HT1080 (cell line): ENCODE data around the gene BNC2. TPM values are rescaled to one million over a fixed set of nuclear protein-coding genes. Genes with fewer than 3 reads are reported as not detected.
"Not testable (repeated sequence)": the region's sequence is repeated elsewhere in the genome, so short reads cannot be mapped to it uniquely, and the experiment has no call there.

Source experiments
- DNase-seq: peaks from one replicate; pipeline ENCODE4 v3.0.0-alpha.2; 2015; ENCODE audit warnings: low read depth
- total RNA-seq: library from RNA; depleted of rRNA; stranded (reverse); fragments of >200 nt; shearing (Covaris generic); gene quantifications from 2 replicates; pipeline ENCODE4 v1.2.3, GENCODE V29; 2014

The BNC2 gene
- total RNA-seq, 1 experiment from 2014 or later, result 13.5 TPM

GRCh38 chr9:16512281-16512680, 358.2 kb downstream of the BNC2 start:
- no peak for DNase-seq

GRCh38 chr9:16510482-16510881, 360.0 kb downstream of the BNC2 start:
- peak; percentile 27 for DNase-seq

- DNase-seq, result peak; percentile 83
These were observed 360.5 kb downstream of the BNC2 start for GRCh38 chr9:16509997-16510396.

- no peak for DNase-seq
These were observed 365.3 kb downstream of the BNC2 start for GRCh38 chr9:16505199-16505598.

GRCh38 chr9:16501726-16502125, 368.7 kb downstream of the BNC2 start:
- DNase-seq, result no peak

- peak; percentile 71 for DNase-seq
These were observed 369.3 kb downstream of the BNC2 start for GRCh38 chr9:16501141-16501540.

GRCh38 chr9:16500386-16500785, 370.1 kb downstream of the BNC2 start:
- DNase-seq, result no peak

GRCh38 chr9:16499892-16500291, 370.6 kb downstream of the BNC2 start:
- DNase-seq, result no peak

- DNase-seq, result no peak
These were observed 373.6 kb downstream of the BNC2 start for GRCh38 chr9:16496908-16497307.

- no peak for DNase-seq
These were observed 382.6 kb downstream of the BNC2 start for GRCh38 chr9:16487915-16488314.

GRCh38 chr9:16485575-16486321, 384.7 kb downstream of the BNC2 start:
- DNase-seq, result no peak

- no peak for DNase-seq
These were observed 385.3 kb downstream of the BNC2 start for GRCh38 chr9:16485160-16485559.

GRCh38 chr9:16484744-16485143, 385.7 kb downstream of the BNC2 start:
- no peak for DNase-seq

GRCh38 chr9:16484180-16484579, 386.3 kb downstream of the BNC2 start:
- DNase-seq, result no peak

GRCh38 chr9:16482764-16483163, 387.7 kb downstream of the BNC2 start:
- no peak for DNase-seq

- DNase-seq, result not testable (repeated sequence)
These were observed 389.9 kb downstream of the BNC2 start for GRCh38 chr9:16480584-16480983.

GRCh38 chr9:16475996-16476395, 394.5 kb downstream of the BNC2 start:
- peak; percentile 26 for DNase-seq

- no peak for DNase-seq
These were observed 395.2 kb downstream of the BNC2 start for GRCh38 chr9:16475257-16475656.

- no peak for DNase-seq
These were observed 401.3 kb downstream of the BNC2 start for GRCh38 chr9:16469184-16469583.

GRCh38 chr9:16461851-16462250, 408.6 kb downstream of the BNC2 start:
- DNase-seq, result no peak

- DNase-seq, result no peak
These were observed 409.2 kb downstream of the BNC2 start for GRCh38 chr9:16461137-16461840.

- no peak for DNase-seq
These were observed 409.8 kb downstream of the BNC2 start for GRCh38 chr9:16460696-16461095.
